GM10248 (cell line): ENCODE results near the gene SLC26A2.
A peak's percentile ranks its signal among the peaks of the same experiment; 100 is the strongest.

ENCODE experiments used
- CTCF ChIA-PET: fragments of 300-600 bp; sonication (Branson Sonifier 250); formaldehyde crosslinking; extraction: SDS; loops from one replicate; lab custom pipeline; 2021; ENCODE audit warnings: antibody characterized with exemption; lab: Yijun Ruan, JAX
- POLR2A ChIA-PET: fragments of 350-650 bp; sonication (Branson Sonifier 250); formaldehyde crosslinking; extraction: SDS; loops from one replicate; lab custom pipeline; 2020; ENCODE audit warnings: antibody characterized with exemption; lab: Yijun Ruan, JAX
- DNase-seq: peaks from one replicate; pipeline ENCODE4 v3.0.0; 2012; ENCODE audit errors: extremely low spot score
- TF ChIP-seq, protein P1 (sequence below): IDR thresholded peaks from 2 replicates; pipeline ENCODE4 v1.5.1; 2012; ENCODE audit warnings: mild to moderate bottlenecking, low read depth; ENCODE audit errors: extremely low read depth, missing control alignments, control extremely low read depth

The SLC26A2 gene

GRCh38 chr5:150001660-150002486 is 41.3 kb downstream of the SLC26A2 start:
- POLR2A ChIA-PET, result interaction anchor here (0.6 to 2.0 kb wide), 2 partner anchors 41 to 1614 kb away, joined by 7 to 11 read pairs; partner anchors contain the start of gene SLC26A2
- CTCF ChIA-PET, result interaction anchor here (1.1 to 3.2 kb wide), 4 partner anchors 11 to 175 kb away, joined by 3 to 25 read pairs (median 5); no protein-coding TSS in a partner anchor
- TF ChIP-seq, protein P1, sequence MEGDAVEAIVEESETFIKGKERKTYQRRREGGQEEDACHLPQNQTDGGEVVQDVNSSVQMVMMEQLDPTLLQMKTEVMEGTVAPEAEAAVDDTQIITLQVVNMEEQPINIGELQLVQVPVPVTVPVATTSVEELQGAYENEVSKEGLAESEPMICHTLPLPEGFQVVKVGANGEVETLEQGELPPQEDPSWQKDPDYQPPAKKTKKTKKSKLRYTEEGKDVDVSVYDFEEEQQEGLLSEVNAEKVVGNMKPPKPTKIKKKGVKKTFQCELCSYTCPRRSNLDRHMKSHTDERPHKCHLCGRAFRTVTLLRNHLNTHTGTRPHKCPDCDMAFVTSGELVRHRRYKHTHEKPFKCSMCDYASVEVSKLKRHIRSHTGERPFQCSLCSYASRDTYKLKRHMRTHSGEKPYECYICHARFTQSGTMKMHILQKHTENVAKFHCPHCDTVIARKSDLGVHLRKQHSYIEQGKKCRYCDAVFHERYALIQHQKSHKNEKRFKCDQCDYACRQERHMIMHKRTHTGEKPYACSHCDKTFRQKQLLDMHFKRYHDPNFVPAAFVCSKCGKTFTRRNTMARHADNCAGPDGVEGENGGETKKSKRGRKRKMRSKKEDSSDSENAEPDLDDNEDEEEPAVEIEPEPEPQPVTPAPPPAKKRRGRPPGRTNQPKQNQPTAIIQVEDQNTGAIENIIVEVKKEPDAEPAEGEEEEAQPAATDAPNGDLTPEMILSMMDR, result peak; percentile 39
- peak; percentile 75 for DNase-seq

DNA sequence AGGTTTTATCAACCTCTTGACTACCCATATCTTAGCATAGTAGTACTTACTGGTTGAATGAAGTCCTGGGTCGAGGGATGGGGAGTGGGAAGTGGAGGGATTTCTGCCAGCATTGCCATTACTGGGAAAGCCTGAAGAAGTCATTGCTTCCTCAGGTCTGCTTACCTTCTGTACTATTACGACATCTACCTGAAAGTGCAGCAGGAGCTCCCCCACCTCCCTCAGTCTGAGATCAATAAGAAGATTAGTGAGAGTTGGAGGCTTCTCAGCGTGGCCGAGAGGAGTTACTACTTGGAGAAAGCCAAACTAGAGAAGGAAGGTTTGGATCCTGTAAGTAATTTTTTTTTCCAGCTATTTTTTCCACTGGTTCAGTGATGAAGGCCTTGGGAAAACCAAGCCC is 45.8 kb downstream of the SLC26A2 start:
- DNase-seq, result no peak
- TF ChIP-seq, protein P1, result no peak
- CTCF ChIA-PET, result interaction anchor here (0.9 to 4.8 kb wide), 6 partner anchors 9 to 154 kb away, joined by 3 to 33 read pairs (median 4); no protein-coding TSS in a partner anchor
- POLR2A ChIA-PET, result no interaction called here

DNA sequence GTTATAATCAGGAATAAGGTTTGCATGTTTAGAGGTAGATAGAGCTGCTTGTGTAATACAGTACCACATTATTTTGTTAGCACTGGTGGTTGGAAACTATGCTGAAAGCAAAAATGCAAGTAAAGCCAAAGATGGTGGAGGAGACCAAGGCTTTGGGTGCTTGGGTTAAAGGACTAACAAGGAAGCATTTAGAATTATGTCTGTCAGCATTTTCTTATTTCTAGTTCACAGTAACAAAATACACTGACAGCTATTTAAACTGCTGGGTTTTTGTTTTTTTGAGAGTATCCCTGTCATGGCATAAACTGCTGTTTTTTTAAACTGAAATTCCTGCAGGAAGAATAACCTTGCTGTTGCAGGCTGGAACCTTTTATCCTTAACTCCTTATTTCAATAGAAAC is 46.5 kb downstream of the SLC26A2 start:
- DNase-seq, result no peak
- ChIA-PET POLR2A (no interaction called here), CTCF (interaction anchor here (1.0 to 4.8 kb wide), 7 partner anchors 10 to 154 kb away, joined by 3 to 33 read pairs (median 4); no protein-coding TSS in a partner anchor)
- TF ChIP-seq, protein P1, result no peak

GRCh38 chr5:150009671-150010387 is 49.3 kb downstream of the SLC26A2 start:
- no peak for DNase-seq
- TF ChIP-seq, protein P1, result no peak
- ChIA-PET CTCF (interaction anchor here (1.2 to 2.3 kb wide), 4 partner anchors 8 to 40 kb away, joined by 4 to 5 read pairs (median 4); partner anchors contain the start of genes HMGXB3 and TIGD6), POLR2A (interaction anchor here (1.2 kb wide), 1 partner anchor 9 kb away, joined by 3 read pairs; the partner anchor contains the start of genes HMGXB3 and TIGD6)

GRCh38 chr5:150013931-150014330 is 53.4 kb downstream of the SLC26A2 start:
- TF ChIP-seq, protein P1, result no peak
- no peak for DNase-seq
- ChIA-PET POLR2A (no interaction called here), CTCF (interaction anchor here (2.2 kb wide), 1 partner anchor 23 kb away, joined by 7 read pairs; no protein-coding TSS in a partner anchor)

- CTCF ChIA-PET, result interaction anchor here (0.8 to 2.2 kb wide), 2 partner anchors 9 to 23 kb away, joined by 3 to 7 read pairs; no protein-coding TSS in a partner anchor
- DNase-seq, result no peak
- TF ChIP-seq, protein P1, result no peak
- POLR2A ChIA-PET, result no interaction called here
These were observed 53.9 kb downstream of the SLC26A2 start for GRCh38 chr5:150014456-150014855.
